ENCODE measurements around the gene CTCFL.

The CTCFL gene

GRCh38 chr20:57459897-57460296 is 65.0 kb downstream of the CTCFL start:
- DNase-seq: no peak

- DNase-seq: no peak
Measured at GRCh38 chr20:57459278-57459677, 65.7 kb downstream of the CTCFL start.

GRCh38 chr20:57458400-57459160 is 66.4 kb downstream of the CTCFL start:
- DNase-seq: no peak

- no peak for DNase-seq
Measured at GRCh38 chr20:57457243-57458095, 67.5 kb downstream of the CTCFL start.

- DNase-seq: no peak
Measured at GRCh38 chr20:57456116-57456515, 68.8 kb downstream of the CTCFL start.

GRCh38 chr20:57455386-57455785 is 69.6 kb downstream of the CTCFL start:
- no peak for DNase-seq

GRCh38 chr20:57451795-57452661 is 72.9 kb downstream of the CTCFL start:
- DNase-seq: no peak

- DNase-seq: no peak
Measured at GRCh38 chr20:57451431-57451794, 73.5 kb downstream of the CTCFL start.

GRCh38 chr20:57450931-57451330 is 74.0 kb downstream of the CTCFL start:
- DNase-seq: no peak

GRCh38 chr20:57450419-57450818 is 74.5 kb downstream of the CTCFL start:
- no peak for DNase-seq

- DNase-seq: no peak
Measured at GRCh38 chr20:57449398-57450354, 75.3 kb downstream of the CTCFL start.

- no peak for DNase-seq
Measured at GRCh38 chr20:57448764-57449354, 76.1 kb downstream of the CTCFL start.

All from NCI-H2171 (cell line).